ENCODE measurements around the gene LMBR1L. TPM values are rescaled to one million over a fixed set of nuclear protein-coding genes. Genes with fewer than 3 reads are reported as not detected.

The LMBR1L gene
- total and polyA plus RNA-seq, 2 of the 13 experiments (the other 11 are each of a cell fraction or from before 2014, with no cell fraction given): 12.2 to 65.9 TPM

- no peak for TF ChIP-seq ZNF768 (CRISPR knock-in tag; IDR thresholded peaks at IDR 0.05)
- TF ChIP-seq ZFP1 (CRISPR knock-in tag; IDR thresholded peaks at IDR 0.05): no peak
- no peak for TF ChIP-seq MAFK (conservative IDR thresholded peaks at IDR 0.05 in 1 of 2, IDR thresholded peaks at IDR 0.05 in 1 of 2; ENCODE audit: low read length in 2 of 2)
- no peak for TF ChIP-seq JDP2 (CRISPR knock-in tag; IDR thresholded peaks at IDR 0.05; ENCODE audit: borderline replicate concordance)
- peak; percentile 78 for TF ChIP-seq POLR2G (IDR thresholded peaks at IDR 0.05; ENCODE audit: low read depth, low read length)
- peak; percentile 88 for TF ChIP-seq CREM (IDR thresholded peaks at IDR 0.05)
- no peak for TF ChIP-seq CREM (CRISPR knock-in tag; IDR thresholded peaks at IDR 0.05)
- TF ChIP-seq TCF12 (IDR thresholded peaks at IDR 0.05): no peak
- no peak for TF ChIP-seq TCF12 (CRISPR knock-in tag; IDR thresholded peaks at IDR 0.05)
- peak; percentile 48; the same call in 1 of the 2 replicates for TF ChIP-seq DMAP1 (CRISPR knock-in tag; IDR thresholded peaks at IDR 0.05)
- TF ChIP-seq LCORL (IDR thresholded peaks at IDR 0.05): no peak
- no peak for TF ChIP-seq LCORL (CRISPR knock-in tag; IDR thresholded peaks at IDR 0.05)
- TF ChIP-seq ZNF574 (CRISPR knock-in tag; IDR thresholded peaks at IDR 0.05): peak; percentile 66; the same call in 1 of the 2 replicates
- TF ChIP-seq CSRNP1 (CRISPR knock-in tag; IDR thresholded peaks at IDR 0.05): no peak
- no peak for TF ChIP-seq FOXP1 (IDR thresholded peaks at IDR 0.05)
- no peak for TF ChIP-seq FOXP1 (CRISPR knock-in tag; IDR thresholded peaks at IDR 0.05)
- TF ChIP-seq CREB3 (CRISPR knock-in tag; IDR thresholded peaks at IDR 0.05): no peak
- no peak for TF ChIP-seq ZNF546 (CRISPR knock-in tag; conservative IDR thresholded peaks at IDR 0.05)
- TF ChIP-seq ZBTB2 (CRISPR knock-in tag; IDR thresholded peaks at IDR 0.05; ENCODE audit: low read depth): no peak
- TF ChIP-seq ZBTB43 (CRISPR knock-in tag; conservative IDR thresholded peaks at IDR 0.05): no peak
- no peak for TF ChIP-seq ZNF691 (CRISPR knock-in tag; IDR thresholded peaks at IDR 0.05; ENCODE audit: borderline replicate concordance, low read depth)
- no peak for TF ChIP-seq ZNF75D (CRISPR knock-in tag; IDR thresholded peaks at IDR 0.05; ENCODE audit: borderline replicate concordance)
- TF ChIP-seq ZMYM4 (CRISPR knock-in tag; IDR thresholded peaks at IDR 0.05): peak; percentile 87
Measured at GRCh38 chr12:49110464-49111155, at the start of gene LMBR1L (continued).
